SK-N-SH (cell line): ENCODE results near the gene ZNF454. TPM values are rescaled to one million over a fixed set of nuclear protein-coding genes. Genes with fewer than 3 reads are reported as not detected.

Experiments used
- CTCF ChIA-PET: fragments of 300-600, 350-600 bp; formaldehyde crosslinking; extraction: SDS; loops from one replicate; lab custom pipeline; 2021; lab: Yijun Ruan, JAX
- POLR2A ChIA-PET: fragments of 350-600 bp; sonication (Branson Sonifier 250); formaldehyde crosslinking; extraction: SDS; loops from one replicate; lab custom pipeline; 2020; ENCODE audit warnings: antibody characterized with exemption, inconsistent platforms; lab: Yijun Ruan, JAX
- DNase-seq: peaks from one replicate; pipeline ENCODE4 v3.0.0; 2012
- H2AFZ ChIP-seq: fragments of 200-600 bp; sonication (generic); 2 replicates; pipeline ENCODE4 v1.8.1; 2016; ENCODE audit warnings: antibody characterized with exemption, mild to moderate bottlenecking, low read depth
- H3F3A ChIP-seq: fragments of 200-600 bp; sonication (generic); replicated peaks from 2 replicates; pipeline ENCODE3; 2016; ENCODE audit warnings: antibody characterized with exemption, mild to moderate bottlenecking; ENCODE audit not compliant: insufficient read depth
- H3K27ac ChIP-seq, 2 experiments: fragments of 200-500 bp in 1 of 2; fragments of 200-600 bp in 1 of 2; sonication (Bioruptor generic) in 1 of 2; sonication (generic), shearing (Covaris generic) in 1 of 2; 2 replicates each; pipeline versions ENCODE4 v1.5.1 to v1.6.1; 2014 to 2016; ENCODE audit warnings: low read depth in 2 of 2, inconsistent platforms in 1 of 2, low read length in 1 of 2, mild to moderate bottlenecking in 1 of 2, mixed read lengths in 1 of 2
- H3K27me3 ChIP-seq: fragments of 200-600 bp; sonication (generic), shearing (Covaris generic); 2 replicates; pipeline ENCODE4 v1.6.1; 2016; ENCODE audit warnings: mixed run types; ENCODE audit not compliant: insufficient read depth
- H3K36me3 ChIP-seq, 2 experiments: fragments of 200-500 bp in 1 of 2; fragments of 200-600 bp in 1 of 2; sonication (Bioruptor generic) in 1 of 2; sonication (generic) in 1 of 2; replicated peaks in 1 of 2; 2 replicates each; pipeline versions ENCODE3 to v1.5.1; 2014 to 2016; ENCODE audit warnings: low read length in 1 of 2, mild to moderate bottlenecking in 1 of 2; ENCODE audit not compliant: insufficient read depth in 2 of 2, control insufficient read depth in 1 of 2
- H3K4me1 ChIP-seq, 2 experiments: fragments of 200-500 bp in 1 of 2; fragments of 200-600 bp in 1 of 2; sonication (Bioruptor generic) in 1 of 2; sonication (generic), shearing (Covaris generic) in 1 of 2; 2 replicates each; pipeline versions ENCODE4 v1.5.1 to v1.6.1; 2014 to 2016; ENCODE audit warnings: low read depth in 1 of 2, low read length in 1 of 2, mixed run types in 1 of 2; ENCODE audit not compliant: insufficient read depth in 2 of 2, control insufficient read depth in 1 of 2
- H3K4me2 ChIP-seq: fragments of 200-600 bp; sonication (generic), shearing (Covaris generic); 2 replicates; pipeline ENCODE4 v1.6.1; 2017; ENCODE audit warnings: mixed run types
- H3K4me3 ChIP-seq, 2 experiments: fragments of 200-500 bp in 1 of 2; fragments of 200-600 bp in 1 of 2; sonication (Bioruptor generic) in 1 of 2; sonication (generic), shearing (Covaris generic) in 1 of 2; 2 replicates each; pipeline versions ENCODE4 v1.5.1 to v1.8.1; 2014 to 2016; ENCODE audit warnings: low read depth in 2 of 2, inconsistent platforms in 1 of 2, low read length in 1 of 2, mild to moderate bottlenecking in 1 of 2, mixed read lengths in 1 of 2, moderate library complexity in 1 of 2
- H3K79me2 ChIP-seq: fragments of 200-600 bp; sonication (generic); 2 replicates; pipeline ENCODE4 v1.8.1; 2017; ENCODE audit warnings: mild to moderate bottlenecking; ENCODE audit not compliant: insufficient read depth
- H3K9ac ChIP-seq: fragments of 200-600 bp; sonication (generic); 2 replicates; pipeline ENCODE4 v1.6.1; 2017; ENCODE audit warnings: mixed run types
- H3K9me2 ChIP-seq: fragments of 200-600 bp; sonication (generic); 2 replicates; pipeline ENCODE4 v1.6.1; 2017; ENCODE audit warnings: mixed run types
- H3K9me3 ChIP-seq: fragments of 200-600 bp; sonication (generic); 2 replicates; pipeline ENCODE4 v1.6.1; 2017; ENCODE audit warnings: mixed run types, mild to moderate bottlenecking, moderate library complexity
- H4K20me1 ChIP-seq: fragments of 200-600 bp; sonication (generic); 2 replicates; pipeline ENCODE4 v1.6.1; 2017; ENCODE audit warnings: mild to moderate bottlenecking, mixed run types; ENCODE audit not compliant: insufficient read depth
- CHD2 ChIP-seq: fragments of 150-350 bp; IDR thresholded peaks from 2 replicates; pipeline ENCODE4 v1.6.1; 2018; ENCODE audit warnings: low read length; ENCODE audit not compliant: partially characterized antibody
- CTCF ChIP-seq: fragments of 200-600 bp; sonication (generic); IDR thresholded peaks from 2 replicates; pipeline ENCODE4 v1.6.1; 2017; ENCODE audit warnings: antibody characterized with exemption, mild to moderate bottlenecking, moderate library complexity
- FOSL2 ChIP-seq: IDR thresholded peaks from 2 replicates; pipeline ENCODE4 v1.4.0; 2012; ENCODE audit warnings: low read depth, mild to moderate bottlenecking, moderate library complexity, borderline replicate concordance
- FOXJ3 ChIP-seq: sonication (generic); formaldehyde crosslinking; IDR thresholded peaks from 2 replicates; pipeline ENCODE4 v1.5.1; 2020; ENCODE audit warnings: mild to moderate bottlenecking, missing genetic modification reagents
- FOXM1 ChIP-seq: IDR thresholded peaks from 2 replicates; pipeline ENCODE4 v1.4.0; 2012; ENCODE audit warnings: low read depth, mild to moderate bottlenecking
- GABPA ChIP-seq: IDR thresholded peaks from 2 replicates; pipeline ENCODE4 v1.4.0; 2012; ENCODE audit warnings: low read depth, mild to moderate bottlenecking
- MAX ChIP-seq: IDR thresholded peaks from 2 replicates; pipeline ENCODE4 v1.4.0; 2012; ENCODE audit warnings: low read depth
- MEF2A ChIP-seq: IDR thresholded peaks from 2 replicates; pipeline ENCODE4 v1.4.0; 2012; ENCODE audit warnings: low read depth, borderline replicate concordance
- MXI1 ChIP-seq: IDR thresholded peaks from 2 replicates; pipeline ENCODE4 v1.6.1; 2012; ENCODE audit warnings: mild to moderate bottlenecking, low read depth, low read length, improper control_type of control experiment
- NFIC ChIP-seq: IDR thresholded peaks from 2 replicates; pipeline ENCODE4 v1.4.0; 2012; ENCODE audit warnings: borderline replicate concordance
- RCOR1 ChIP-seq: fragments of 150-350 bp; IDR thresholded peaks from 2 replicates; pipeline ENCODE4 v1.6.1; 2017; ENCODE audit warnings: antibody characterized with exemption, low read length
- REST ChIP-seq: IDR thresholded peaks from 2 replicates; pipeline ENCODE4 v1.6.1; 2012; ENCODE audit warnings: mild to moderate bottlenecking, low read depth, low read length, moderate library complexity
- RFX5 ChIP-seq: IDR thresholded peaks from 2 replicates; pipeline ENCODE4 v1.6.1; 2012; ENCODE audit warnings: mild to moderate bottlenecking, improper control_type of control experiment, low read length
- SIN3A ChIP-seq: IDR thresholded peaks from 2 replicates; pipeline ENCODE4 v1.6.1; 2012; ENCODE audit warnings: low read depth, mild to moderate bottlenecking, low read length, moderate library complexity, borderline replicate concordance
- TAF1 ChIP-seq: IDR thresholded peaks from 2 replicates; pipeline ENCODE4 v1.6.1; 2012; ENCODE audit warnings: low read depth, mild to moderate bottlenecking, low read length, moderate library complexity, borderline replicate concordance
- YY1 ChIP-seq: IDR thresholded peaks from 2 replicates; pipeline ENCODE4 v1.4.0; 2012; ENCODE audit warnings: low read depth, mild to moderate bottlenecking
- WGBS: methylation state at CpG from one replicate; pipeline ENCODE4 v1.1.6; 2017; ENCODE audit warnings: low lambda C conversion rate; 5-methylcytosine and 5-hydroxymethylcytosine counted together
- polyA plus RNA-seq, 3 experiments: library from polyadenylated mRNA; depleted of rRNA; stranded (reverse); fragments of >200 nt; gene quantifications; 2 replicates each; pipeline ENCODE4 v1.2.3, GENCODE V29; 2012

The ZNF454 gene
- polyA plus RNA-seq, 1 of the 3 experiments (the other 2 are of a cell fraction), result 0.15 TPM

- no peak overlapping the region for H3K4me2 ChIP-seq
- no peak overlapping the region for H2AFZ ChIP-seq
- no peak for TF ChIP-seq CTCF
- TF ChIP-seq FOSL2, result no peak
- no peak for TF ChIP-seq FOXJ3
- no peak for TF ChIP-seq FOXM1
- no peak for TF ChIP-seq CHD2
- no peak for TF ChIP-seq MAX
- TF ChIP-seq MXI1, result no peak
- ChIA-PET POLR2A (no interaction called here), CTCF (no interaction called here)
- no peaks in the 10 kb centered on the region for H3K4me1 ChIP-seq
- H3K27ac ChIP-seq, result no peak overlapping the region
- WGBS, result 34% methylated on average over 8 of the region's 10 CpGs
- no peaks in the 10 kb centered on the region for H4K20me1 ChIP-seq
- no peaks in the 10 kb centered on the region for H3K9me3 ChIP-seq
- H3K36me3 ChIP-seq, result no peaks in the 10 kb centered on the region
- H3K79me2 ChIP-seq, result no peaks in the 10 kb centered on the region
- H3K4me3 ChIP-seq, result no peak overlapping the region
- no peaks in the 10 kb centered on the region for H3F3A ChIP-seq
- H3K9me2 ChIP-seq, result no peaks in the 10 kb centered on the region
- no peak for DNase-seq
- no peaks in the 10 kb centered on the region for H3K27me3 ChIP-seq
- no peak overlapping the region for H3K9ac ChIP-seq
Observed at GRCh38 chr5:178983728-178984127, 42.7 kb downstream of the ZNF454 start.

- H3K4me3 ChIP-seq, result no peak overlapping the region
- H3K27me3 ChIP-seq, result no peaks in the 10 kb centered on the region
- ChIA-PET POLR2A (no interaction called here), CTCF (no interaction called here)
- H3K9ac ChIP-seq, result no peak overlapping the region
- 65% methylated on average over 36 of the region's 37 CpGs for WGBS
- H3K27ac ChIP-seq, result no peak overlapping the region
- DNase-seq, result no peak
- no peaks in the 10 kb centered on the region for H3K79me2 ChIP-seq
- TF ChIP-seq FOXJ3 (no peak), SIN3A (no peak), YY1 (no peak), RFX5 (no peak), MAX (no peak), GABPA (no peak), CHD2 (no peak), NFIC (no peak), MEF2A (no peak), RCOR1 (no peak), REST (no peak), TAF1 (no peak)
- H2AFZ ChIP-seq, result no peak overlapping the region
- no peaks in the 10 kb centered on the region for H3K4me1 ChIP-seq
- no peaks in the 10 kb centered on the region for H3K9me3 ChIP-seq
- no peaks in the 10 kb centered on the region for H4K20me1 ChIP-seq
- no peak overlapping the region for H3K4me2 ChIP-seq
- no peaks in the 10 kb centered on the region for H3K36me3 ChIP-seq
- H3F3A ChIP-seq, result no peaks in the 10 kb centered on the region
- no peaks in the 10 kb centered on the region for H3K9me2 ChIP-seq
Observed at GRCh38 chr5:178984145-178985072, 43.4 kb downstream of the ZNF454 start.
